Kidney capillary endothelial cell (primary cell): ENCODE data around the gene LILRA6.
"Not testable (repeated sequence)": the region's sequence is repeated elsewhere in the genome, so short reads cannot be mapped to it uniquely, and the experiment has no call there.

ENCODE experiments used
- DNase-seq: peaks from one replicate; pipeline ENCODE4 v3.0.0-alpha.2; 2018; ENCODE audit warnings: low spot score

Gene LILRA6

DNA sequence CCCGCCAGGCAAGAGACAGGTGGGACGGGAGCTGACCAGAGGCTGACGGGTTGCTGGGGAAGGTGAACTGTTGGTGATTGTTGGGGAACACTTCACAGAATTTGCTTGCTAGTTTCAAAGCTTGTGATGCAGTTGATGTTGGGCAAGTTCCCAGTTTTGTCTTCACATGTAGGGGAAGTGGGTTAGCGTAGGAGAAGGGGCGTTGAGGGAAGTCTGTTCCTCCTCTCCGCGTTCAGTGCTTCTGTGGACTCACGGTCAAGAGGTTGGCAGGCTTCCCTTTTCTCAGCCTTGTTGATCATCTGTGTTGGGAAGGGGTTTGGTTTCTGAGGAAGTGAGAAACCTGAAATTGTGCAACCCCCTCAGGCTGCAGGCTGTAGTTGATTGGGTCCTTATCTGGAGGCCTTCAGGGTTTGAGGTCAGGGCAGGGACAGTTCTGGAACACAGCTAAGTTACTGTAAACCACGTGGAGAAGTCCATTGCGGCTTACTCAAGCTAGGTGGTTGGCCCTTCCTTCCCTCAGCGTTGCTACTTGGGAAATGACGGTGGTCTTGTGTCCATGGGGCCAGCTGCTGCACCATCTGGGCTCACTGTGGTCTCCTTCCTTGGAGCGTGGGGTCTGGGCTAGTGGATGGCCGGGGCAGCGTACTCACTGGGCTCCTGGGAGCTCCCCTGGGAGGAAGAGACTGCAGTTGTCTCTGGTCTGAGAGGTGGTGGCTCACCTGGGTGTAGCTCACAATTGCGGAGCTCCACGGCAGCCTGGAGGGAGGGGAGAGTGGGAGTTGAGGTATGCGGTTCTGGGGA, 34.4 kb downstream of the LILRA6 start:
- no peak for DNase-seq

DNA sequence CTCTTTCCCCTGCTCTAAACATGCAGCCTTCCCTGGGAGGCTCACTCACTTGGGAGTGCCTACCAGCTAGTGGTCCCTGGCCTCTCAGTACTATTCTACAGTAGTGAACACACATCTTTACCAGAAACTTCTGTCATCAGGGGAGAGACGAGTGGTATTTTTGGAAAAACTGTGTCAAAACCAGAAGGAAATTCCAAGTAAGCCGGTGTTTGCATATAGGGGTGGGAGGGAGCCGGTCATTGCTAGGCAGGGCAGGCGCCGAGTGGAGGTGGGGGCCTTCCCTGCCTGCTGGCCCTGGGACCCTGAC, 35.0 kb downstream of the LILRA6 start:
- no peak for DNase-seq

DNA sequence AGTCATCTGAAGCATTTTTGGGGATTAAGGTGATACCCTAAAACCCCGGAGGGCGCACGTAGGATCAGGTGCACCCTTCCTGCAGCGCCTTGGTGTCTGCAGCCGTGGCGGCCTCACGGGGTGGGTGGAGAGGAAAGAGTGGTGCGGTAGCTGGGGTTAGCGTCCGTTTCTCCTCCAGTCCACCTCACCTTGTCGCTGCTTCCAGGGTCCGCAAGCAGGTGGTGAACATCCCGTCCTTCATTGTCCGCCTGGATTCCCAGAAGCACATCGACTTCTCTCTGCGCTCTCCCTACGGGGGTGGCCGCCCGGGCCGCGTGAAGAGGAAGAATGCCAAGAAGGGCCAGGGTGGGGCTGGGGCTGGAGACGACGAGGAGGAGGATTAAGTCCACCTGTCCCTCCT, 35.4 kb downstream of the LILRA6 start:
- DNase-seq: not testable (repeated sequence)

DNA sequence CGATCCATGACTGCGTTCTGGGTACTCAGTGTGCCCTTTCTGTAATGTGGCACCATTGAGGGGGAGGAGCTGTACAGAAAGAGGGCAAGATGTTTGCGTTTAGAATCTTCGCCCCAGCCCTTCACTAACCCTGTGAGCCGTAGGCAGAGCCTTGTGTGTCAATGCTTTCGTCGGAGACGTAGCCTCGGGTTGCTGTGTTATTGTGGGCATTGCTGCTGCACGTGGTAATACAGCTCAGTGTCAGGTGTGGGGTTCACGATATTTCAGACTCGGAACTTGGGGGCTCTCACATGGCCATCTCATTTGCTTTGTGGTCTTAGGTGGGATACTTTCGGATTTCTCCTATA, 35.8 kb downstream of the LILRA6 start:
- DNase-seq: no peak

DNA sequence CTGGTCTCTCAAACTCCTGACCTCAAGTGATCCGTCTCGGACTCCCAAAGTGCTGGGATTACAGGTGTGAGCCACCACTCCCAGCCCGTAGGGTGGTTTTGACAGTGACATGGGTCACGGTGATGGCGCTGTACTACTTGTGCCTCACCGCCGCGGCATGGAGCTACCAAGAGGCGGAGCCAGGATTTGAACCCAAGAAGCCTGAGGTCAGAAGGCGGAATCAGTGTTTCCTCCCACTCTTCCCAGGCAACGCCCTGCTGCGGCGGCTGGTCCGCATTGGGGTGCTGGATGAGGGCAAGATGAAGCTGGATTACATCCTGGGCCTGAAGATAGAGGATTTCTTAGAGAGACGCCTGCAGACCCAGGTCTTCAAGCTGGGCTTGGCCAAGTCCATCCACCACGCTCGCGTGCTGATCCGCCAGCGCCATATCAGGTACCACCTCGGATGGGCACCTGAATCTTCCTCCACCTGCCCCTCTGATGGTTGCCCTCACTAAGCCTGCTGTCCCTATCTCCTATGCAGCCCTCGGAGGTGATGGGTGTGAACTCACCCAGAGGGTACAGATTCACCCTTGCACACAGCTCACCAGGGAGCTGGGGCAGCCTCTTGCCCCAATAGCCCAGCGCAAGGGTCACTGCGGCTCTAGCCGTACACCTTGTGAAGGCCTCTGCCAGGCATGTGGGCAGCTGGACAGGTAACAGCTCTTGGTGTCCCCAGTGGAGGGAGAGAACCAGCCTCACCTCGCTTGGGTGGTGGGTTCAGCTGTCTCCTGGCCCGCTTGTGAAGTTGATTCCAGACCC, 36.4 kb downstream of the LILRA6 start:
- DNase-seq: no peak

DNA sequence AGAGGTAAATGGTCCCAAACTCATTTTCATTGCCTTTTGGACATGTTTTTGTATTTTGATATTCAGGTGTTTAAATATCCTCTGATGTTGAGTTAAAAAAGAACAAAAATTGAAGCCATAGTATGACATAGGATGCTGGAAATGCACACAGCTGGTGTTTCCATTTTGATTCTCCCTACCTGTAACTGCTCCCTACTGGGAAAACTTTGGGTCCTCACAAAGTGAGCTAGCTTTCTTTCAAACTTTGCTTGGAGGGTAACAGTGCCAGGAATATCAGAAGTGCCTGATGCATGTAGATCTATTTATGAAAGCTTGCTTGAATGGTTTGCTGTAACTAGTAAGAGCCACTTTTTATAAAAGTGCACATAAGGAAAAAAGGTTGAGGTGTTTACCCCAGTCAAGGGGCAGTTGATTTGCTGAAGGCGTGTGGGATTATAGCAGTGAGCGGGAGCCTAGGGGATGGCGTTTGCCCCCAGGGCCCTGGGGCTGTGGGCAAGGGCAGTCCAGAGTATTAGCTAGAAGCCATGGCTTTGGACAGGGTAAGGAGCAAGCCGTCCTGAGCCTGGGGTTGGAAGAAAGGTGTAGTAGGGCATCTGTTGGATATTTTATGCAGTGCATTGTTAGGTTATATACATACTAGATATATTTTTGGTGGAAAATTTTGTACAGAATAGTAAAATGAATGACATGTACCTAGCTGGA, 37.7 kb downstream of the LILRA6 start:
- DNase-seq: no peak

DNA sequence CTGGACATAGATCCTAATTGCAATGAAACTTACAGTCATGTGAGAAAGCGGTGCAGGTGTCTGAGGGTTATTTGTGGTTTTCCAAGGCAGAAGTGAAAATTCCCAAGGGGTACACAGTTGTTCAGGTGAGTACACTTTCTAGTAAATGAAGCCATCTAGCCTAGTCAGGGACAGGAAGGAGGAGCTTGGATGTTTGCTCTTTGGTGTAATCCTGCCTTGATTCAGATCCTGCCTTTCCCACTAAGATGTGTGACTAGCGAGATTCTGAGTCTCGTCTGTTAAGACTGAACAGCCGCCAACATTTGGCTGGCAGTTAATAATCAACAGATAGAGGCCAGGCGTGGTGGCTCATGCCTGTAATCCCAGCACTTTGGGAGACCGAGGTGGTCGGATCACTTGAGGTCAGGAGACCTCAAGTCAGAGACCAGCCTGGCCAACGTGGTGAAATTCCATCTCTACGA, 39.4 kb downstream of the LILRA6 start:
- DNase-seq: no peak

DNA sequence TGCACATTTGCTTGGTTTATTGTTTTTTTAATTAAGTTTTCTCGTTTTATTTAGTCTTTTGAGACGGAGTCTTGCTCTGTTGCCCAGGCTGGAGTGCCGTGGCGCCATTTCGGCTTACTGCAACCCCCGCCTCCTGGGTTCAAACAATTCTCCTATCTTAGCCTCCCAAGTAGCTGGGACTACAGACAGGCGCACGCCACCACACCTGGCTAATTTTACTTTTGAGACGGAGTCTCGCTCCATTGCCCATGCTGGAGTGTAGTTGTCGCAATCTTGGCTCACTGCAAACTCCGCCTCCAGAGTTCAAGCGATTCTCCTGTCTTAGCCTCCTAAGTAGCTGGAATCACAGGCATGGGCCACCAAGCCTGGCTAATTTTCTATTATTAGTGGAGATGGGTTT, 40.6 kb downstream of the LILRA6 start:
- DNase-seq: no peak

DNA sequence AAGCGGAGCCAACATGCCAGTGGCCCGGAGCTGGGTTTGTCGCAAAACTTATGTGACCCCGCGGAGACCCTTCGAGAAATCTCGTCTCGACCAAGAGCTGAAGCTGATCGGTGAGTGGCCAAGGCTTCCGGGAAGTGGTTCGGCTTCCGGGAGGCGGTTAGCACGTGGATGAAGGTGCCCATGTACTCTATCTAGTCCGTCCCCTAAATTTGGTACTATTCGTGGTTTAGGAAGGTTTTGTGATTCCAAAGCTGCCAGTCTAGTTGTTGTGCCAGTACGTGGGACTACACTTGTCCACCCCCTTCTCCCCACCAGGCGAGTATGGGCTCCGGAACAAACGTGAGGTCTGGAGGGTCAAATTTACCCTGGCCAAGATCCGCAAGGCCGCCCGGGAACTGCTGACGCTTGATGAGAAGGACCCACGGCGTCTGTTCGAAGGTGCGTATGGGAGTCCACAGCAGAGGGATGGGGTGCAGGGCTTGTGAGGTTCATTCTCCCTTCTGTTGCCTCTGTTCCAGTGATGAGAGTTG, 41.4 kb downstream of the LILRA6 start:
- DNase-seq: no peak

DNA sequence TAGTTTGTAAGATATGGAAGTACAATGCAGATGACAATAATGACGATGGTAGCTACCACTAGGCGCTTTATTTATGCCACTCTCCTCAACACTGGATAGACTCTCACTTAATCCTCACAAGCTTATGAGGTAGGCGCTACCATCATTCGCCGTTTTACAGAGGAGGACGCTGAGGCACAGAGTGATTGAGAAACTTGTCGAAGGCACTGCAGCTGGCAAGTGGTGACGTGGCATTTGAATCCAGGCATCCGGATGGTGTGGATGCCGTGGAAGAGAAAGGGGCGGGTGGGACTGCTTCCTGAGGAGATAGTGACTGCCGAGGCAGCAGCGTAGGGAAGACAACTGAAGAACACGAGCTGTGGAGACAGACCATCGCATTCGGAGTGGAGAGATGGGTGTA, 43.2 kb downstream of the LILRA6 start:
- no peak for DNase-seq

DNA sequence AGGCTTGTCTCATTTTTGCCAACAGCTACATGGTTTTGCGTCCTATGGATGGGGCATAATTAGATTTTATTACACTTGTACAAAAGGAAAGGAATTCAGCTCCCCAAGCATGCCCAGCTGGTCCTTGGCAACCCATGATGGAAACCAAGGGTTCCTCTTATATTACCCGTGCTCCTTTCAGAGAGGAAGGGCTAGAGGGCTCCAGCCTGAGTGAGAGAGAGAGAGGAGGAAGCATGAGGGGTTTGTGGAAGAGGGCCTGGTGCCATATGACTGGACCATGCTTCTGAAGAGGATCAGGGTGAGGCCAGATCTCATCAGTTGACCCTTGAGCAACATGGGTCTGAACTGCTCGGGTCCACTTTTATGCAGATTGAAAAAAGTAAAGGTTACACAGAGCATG, 45.5 kb downstream of the LILRA6 start:
- no peak for DNase-seq

DNA sequence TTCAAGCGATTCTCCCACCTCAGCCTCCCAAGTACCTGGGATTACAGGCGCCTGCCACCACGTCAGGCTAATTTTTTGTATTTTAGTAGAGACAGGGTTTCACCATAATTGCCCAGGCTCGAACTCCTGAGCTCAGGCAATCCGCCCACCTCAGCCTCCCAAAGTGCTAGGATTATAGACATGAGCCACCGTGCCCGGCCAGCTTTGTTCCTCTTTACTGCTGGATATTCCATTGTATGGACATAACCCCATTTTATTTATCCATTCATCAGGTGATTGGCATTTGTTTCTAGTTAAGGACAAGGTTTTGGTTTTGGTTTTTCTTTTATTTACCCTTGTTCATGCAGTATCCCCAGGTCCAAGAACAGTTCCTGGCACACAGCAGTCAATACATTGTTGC, 46.1 kb downstream of the LILRA6 start:
- no peak for DNase-seq

DNA sequence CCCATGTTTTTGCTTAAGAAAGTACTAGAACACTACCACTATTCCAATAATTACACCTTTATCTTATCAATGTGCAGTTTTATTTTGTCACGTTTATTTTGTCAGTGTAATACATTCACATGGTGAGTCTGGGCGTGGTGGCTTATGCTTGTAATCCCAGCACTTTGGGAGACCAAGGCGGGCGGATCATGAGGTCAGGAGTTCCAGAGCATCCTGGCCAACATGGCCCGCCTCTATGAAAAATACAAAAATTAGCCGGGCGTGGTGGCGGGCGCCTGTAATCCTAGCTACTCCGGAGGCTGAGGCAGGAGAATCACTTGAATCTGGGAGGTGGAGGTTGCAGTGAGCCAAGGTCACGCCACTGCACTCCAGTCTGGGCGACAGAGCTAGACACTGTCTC, 48.1 kb downstream of the LILRA6 start:
- not testable (repeated sequence) for DNase-seq

DNA sequence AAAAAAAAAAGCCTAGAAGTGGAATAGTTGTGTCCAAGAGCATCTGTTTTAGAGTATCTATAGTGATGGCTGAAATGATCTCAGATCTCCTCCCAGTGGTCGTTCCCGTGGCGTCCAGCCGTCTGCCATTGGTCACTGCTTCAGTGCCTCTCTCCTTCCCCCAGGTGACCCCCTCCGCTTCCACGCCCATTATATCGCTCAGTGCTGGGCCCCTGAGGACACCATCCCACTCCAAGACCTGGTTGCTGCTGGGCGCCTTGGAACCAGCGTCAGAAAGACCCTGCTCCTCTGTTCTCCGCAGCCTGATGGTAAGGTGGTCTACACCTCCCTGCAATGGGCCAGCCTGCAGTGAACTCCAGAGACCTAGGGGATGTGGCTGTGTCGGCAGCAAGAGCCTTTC, 49.6 kb downstream of the LILRA6 start:
- DNase-seq: no peak

DNA sequence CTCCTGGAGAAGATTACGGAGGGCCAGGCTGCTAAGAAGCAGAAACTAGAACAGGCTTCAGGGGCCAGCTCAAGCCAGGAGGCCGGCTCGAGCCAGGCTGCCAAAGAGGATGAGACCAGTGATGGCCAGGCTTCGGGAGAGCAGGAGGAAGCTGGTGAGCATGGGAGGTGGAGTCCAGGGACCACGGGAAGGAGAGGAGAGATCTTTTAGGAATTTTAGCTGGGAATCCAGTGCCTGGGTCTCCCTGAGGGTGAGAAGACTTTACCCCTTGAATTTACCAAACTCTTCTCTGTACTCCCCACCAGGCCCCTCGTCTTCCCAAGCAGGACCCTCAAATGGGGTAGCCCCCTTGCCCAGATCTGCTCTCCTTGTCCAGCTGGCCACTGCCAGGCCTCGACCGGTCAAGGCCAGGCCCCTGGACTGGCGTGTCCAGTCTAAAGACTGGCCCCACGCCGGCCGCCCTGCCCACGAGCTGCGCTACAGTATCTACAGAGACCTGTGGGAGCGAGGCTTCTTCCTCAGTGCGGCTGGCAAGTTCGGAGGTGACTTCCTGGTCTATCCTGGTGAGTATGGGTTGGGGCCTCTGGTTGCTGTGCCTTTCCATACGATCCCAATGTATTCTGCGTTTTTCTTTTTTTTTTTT, 50.7 kb downstream of the LILRA6 start:
- no peak for DNase-seq

DNA sequence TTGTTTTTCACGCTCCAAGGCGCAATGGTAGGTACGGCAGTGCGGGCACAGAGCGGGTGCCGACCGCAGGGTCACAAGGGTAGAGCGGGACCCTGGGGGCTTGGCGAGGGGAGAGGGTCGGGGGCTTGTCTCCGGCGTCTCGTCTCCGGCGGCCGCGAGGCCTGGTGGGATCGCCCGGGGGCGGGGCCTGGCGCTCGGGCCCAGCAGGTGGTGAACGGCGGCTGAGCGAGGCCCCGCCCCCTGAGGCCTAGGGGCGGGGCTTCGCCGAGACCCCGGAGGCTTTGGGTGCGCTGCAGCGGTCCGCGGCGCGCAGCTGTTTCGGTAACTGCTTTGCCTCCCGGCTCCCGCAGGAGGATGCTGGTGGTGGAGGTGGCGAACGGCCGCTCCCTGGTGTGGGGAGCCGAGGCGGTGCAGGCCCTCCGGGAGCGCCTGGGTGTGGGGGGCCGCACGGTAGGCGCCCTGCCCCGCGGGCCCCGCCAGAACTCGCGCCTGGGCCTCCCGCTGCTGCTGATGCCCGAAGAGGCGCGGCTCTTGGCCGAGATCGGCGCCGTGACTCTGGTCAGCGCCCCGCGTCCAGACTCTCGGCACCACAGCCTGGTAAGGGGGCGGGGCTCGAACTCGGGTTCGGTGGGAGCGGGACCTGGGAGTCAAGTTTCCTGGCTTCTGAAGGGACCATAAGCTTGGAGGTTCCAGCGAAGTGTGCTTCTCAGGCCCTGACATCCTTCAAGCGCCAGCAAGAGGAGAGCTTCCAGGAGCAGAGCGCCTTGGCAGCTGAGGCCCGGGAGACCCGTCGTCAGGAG, 51.4 kb downstream of the LILRA6 start, which contains the start of gene TSEN34:
TSS of gene TSEN34 (plus strand) at position 298 of the 800 bp plus-strand sequence. CDS start at position 355, 57 bp downstream.
- DNase-seq: peak; percentile 68

DNA sequence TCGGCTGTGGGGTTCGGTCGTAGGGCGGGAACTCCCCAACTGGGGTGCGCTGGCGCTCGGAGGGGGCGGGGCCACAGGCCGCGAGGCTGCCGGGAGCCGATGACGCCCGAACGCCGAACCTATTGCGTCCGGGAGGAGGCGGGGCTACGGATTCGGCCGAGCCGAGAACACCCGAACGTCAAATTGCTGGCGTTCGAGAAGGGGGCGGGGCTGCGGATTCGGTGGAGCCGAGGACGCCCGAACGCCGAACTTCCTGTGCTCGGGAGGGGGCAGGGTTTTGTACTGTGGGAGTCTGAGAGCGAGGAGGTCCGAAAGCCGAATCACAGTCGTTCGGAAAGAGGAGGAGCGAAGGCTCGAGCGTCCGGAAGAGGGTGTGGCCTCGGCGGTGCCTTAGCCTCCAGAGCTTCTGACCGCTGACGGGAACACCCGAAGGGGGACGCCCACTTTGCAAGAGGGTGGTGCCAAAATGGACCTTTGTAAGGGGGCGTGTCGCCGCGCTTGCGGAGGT, 52.0 kb downstream of the LILRA6 start:
- peak; percentile 99 for DNase-seq

DNA sequence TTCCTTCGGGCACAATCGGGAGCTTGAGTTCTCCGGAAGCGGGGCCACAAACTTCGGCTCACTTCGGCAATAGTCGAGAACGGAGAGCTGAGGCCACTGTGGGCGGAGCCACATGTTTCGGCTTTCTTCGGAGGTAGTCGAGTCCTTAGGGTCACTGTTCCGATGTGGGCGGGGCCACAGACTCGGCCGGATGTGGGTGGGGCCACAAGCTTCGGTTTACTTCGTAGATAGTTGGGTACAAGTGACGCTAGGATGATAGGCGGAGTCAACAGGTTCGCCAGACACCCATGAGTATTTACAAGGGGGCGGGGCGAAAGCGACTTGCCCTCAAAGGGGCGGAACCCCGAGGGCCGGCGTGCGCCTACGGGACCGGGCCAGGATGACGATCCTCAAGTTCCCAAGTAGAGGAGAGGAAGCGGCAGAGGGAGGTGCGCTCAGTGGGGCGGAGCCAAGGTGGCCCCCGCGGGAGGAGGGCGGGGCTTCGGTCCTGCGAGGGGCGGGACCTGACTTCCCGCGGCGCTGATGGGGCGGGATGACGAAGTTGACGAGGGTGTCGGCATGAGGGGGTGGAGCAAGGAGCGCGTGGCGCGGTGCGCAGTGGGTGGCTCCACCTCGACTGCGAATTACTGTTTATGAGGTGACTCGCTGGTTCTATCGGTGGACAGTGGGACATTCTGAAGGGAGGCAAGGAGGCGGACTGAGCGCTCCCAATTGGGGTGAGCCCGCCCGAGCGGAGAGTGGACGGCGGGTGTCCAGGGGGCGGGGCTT, 52.7 kb downstream of the LILRA6 start:
- peak; percentile 100 for DNase-seq

DNA sequence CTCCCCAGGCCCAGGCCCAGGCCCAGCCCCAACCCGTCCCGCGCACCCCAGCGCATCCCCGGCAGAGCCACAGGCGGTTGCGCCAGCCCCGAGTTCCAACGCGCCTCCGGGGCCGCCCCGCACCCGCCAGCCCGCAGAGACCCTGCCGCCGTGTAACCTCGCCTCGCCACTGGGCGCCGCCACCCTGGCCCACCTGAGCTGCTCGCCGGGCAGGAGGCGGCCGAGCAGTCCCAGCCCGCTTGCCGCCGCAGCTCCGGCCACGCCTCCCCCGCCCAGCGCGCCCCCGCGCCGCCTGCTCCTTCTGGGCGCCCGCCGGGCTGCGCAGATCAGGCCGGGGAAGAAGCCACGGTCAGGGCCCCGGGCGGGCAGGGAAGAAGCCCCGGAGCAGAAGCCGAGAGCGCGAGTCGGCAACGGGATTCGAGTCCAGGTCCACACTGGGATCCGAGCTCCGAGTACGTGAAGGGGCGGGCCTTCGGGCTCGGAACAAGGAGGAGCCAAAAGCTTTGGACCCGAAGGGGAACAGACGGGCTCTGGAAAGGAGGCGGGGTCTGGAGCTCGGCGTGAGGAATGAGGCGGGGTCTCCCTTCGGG, 53.4 kb downstream of the LILRA6 start, which contains the start of gene MBOAT7:
TSS of gene MBOAT7 (minus strand) at position 436 of the 590 bp plus-strand sequence. CDS start 1,072 bp downstream, outside the sequence.
- DNase-seq: no peak
